B cell (primary cell): ENCODE measurements around the gene NDOR1. TPM values are rescaled to one million over a fixed set of nuclear protein-coding genes. Genes with fewer than 3 reads are reported as not detected.
A peak's percentile ranks its signal among the peaks of the same experiment; 100 is the strongest.

ENCODE experiments used
- ATAC-seq: fragments of 200-7000 bp; cut with Tn5 transposase; one replicate; pipeline ENCODE4 v1.10.0; 2021; ENCODE audit warnings: low read depth, mild to moderate bottlenecking, moderate number of reproducible peaks, moderate library complexity
- CTCF ChIA-PET: fragments of 350-600 bp; sonication (Branson Sonifier 250); formaldehyde crosslinking; loops from one replicate; lab custom pipeline; 2021; ENCODE audit warnings: antibody characterized with exemption, inconsistent platforms; lab: Charles Lee
- POLR2A ChIA-PET: fragments of 350-600 bp; sonication (Branson Sonifier 250); formaldehyde crosslinking; loops from one replicate; lab custom pipeline; 2021; ENCODE audit warnings: antibody characterized with exemption; lab: Charles Lee
- DNase-seq: peaks from one replicate; pipeline ENCODE4 v3.0.0; 2013
- H2AFZ ChIP-seq: 2 replicates; pipeline ENCODE4 v1.6.1; 2012; ENCODE audit warnings: mild to moderate bottlenecking, low read depth, low read length; ENCODE audit not compliant: insufficient read depth, poor library complexity, severe bottlenecking
- H3K27ac ChIP-seq, 2 donors: 1 replicate in 1 of 2; 2 replicates in 1 of 2; pipeline ENCODE4 v1.5.1; 2012 to 2013; ENCODE audit warnings: low read length in 2 of 2, mild to moderate bottlenecking in 2 of 2, moderate library complexity in 1 of 2
- H3K27me3 ChIP-seq, 4 experiments: fragments of 200-600 bp in 1 of 4; sonication (generic) in 1 of 4; replicated peaks in 1 of 4; 1 replicate in 2 of 4; 2 replicates in 2 of 4; pipeline versions ENCODE4 v1.6.1 to v1.7.0; 2013 to 2016; ENCODE audit warnings: low read length in 3 of 4, mild to moderate bottlenecking in 2 of 4, mixed read lengths in 1 of 4, moderate library complexity in 1 of 4; ENCODE audit not compliant: insufficient read depth in 4 of 4, control insufficient read depth in 3 of 4; ENCODE audit errors: control extremely low read depth in 1 of 4
- H3K36me3 ChIP-seq, 2 experiments: replicated peaks in 1 of 2; 1 replicate in 1 of 2; 2 replicates in 1 of 2; pipeline versions ENCODE4 v1.6.1 to v1.7.1; 2013; ENCODE audit warnings: low read length in 1 of 2; ENCODE audit not compliant: insufficient read depth in 2 of 2, control insufficient read depth in 1 of 2; ENCODE audit errors: control extremely low read depth in 1 of 2, extremely low read depth in 1 of 2
- H3K4me1 ChIP-seq, 2 donors: fragments of 200-600 bp in 1 of 2; sonication (generic) in 1 of 2; 1 replicate in 1 of 2; 2 replicates in 1 of 2; pipeline versions ENCODE4 v1.5.1 to v1.6.1; 2013 to 2017; ENCODE audit warnings: low read length in 2 of 2; ENCODE audit not compliant: control insufficient read depth in 2 of 2, insufficient read depth in 2 of 2
- H3K4me2 ChIP-seq: replicated peaks from 2 replicates; pipeline ENCODE3; 2012; ENCODE audit warnings: mild to moderate bottlenecking, low read depth, low read length; ENCODE audit not compliant: poor library complexity, severe bottlenecking
- H3K4me3 ChIP-seq, 5 experiments: fragments of 200-600 bp in 1 of 5; sonication (generic) in 1 of 5; 1 replicate in 3 of 5; 2 replicates in 2 of 5; pipeline versions ENCODE4 v1.5.1 to v1.7.0; 2011 to 2016; ENCODE audit warnings: low read length in 4 of 5, mild to moderate bottlenecking in 4 of 5, low read depth in 2 of 5, control low read depth in 1 of 5, moderate library complexity in 1 of 5; ENCODE audit not compliant: insufficient read depth in 1 of 5; ENCODE audit errors: control extremely low read depth in 1 of 5, extremely low read depth in 1 of 5
- H3K79me2 ChIP-seq: fragments of 200-600 bp; sonication (generic); one replicate; pipeline ENCODE4 v1.6.0; 2016; ENCODE audit warnings: low read length; ENCODE audit not compliant: control insufficient read depth, insufficient read depth
- H3K9ac ChIP-seq: fragments of 200-600 bp; sonication (generic); 2 replicates; pipeline ENCODE4 v1.6.1; 2017; ENCODE audit warnings: mild to moderate bottlenecking, low read length, moderate library complexity
- H3K9me3 ChIP-seq, 3 donors: one replicate each; pipeline versions ENCODE4 v1.6.1 to v1.7.1; 2013; ENCODE audit warnings: low read length in 2 of 3; ENCODE audit not compliant: control insufficient read depth in 2 of 3, insufficient read depth in 1 of 3; ENCODE audit errors: control extremely low read depth in 1 of 3
- H4K20me1 ChIP-seq: 2 replicates; pipeline ENCODE4 v1.6.0; 2012; ENCODE audit warnings: mild to moderate bottlenecking, low read length; ENCODE audit not compliant: insufficient read depth, control insufficient read depth, poor library complexity, severe bottlenecking
- H3K27ac Mint-ChIP-seq: one replicate; pipeline ENCODE4 v1.8.0; 2021; ENCODE audit warnings: mixed read lengths
- H3K27me3 Mint-ChIP-seq: one replicate; pipeline ENCODE4 v1.8.0; 2021; ENCODE audit warnings: mixed read lengths
- H3K4me1 Mint-ChIP-seq: one replicate; pipeline ENCODE4 v1.8.0; 2021; ENCODE audit warnings: mixed read lengths
- H3K4me3 Mint-ChIP-seq: one replicate; pipeline ENCODE4 v1.8.0; 2021; ENCODE audit warnings: mixed read lengths
- H3K9me3 Mint-ChIP-seq: one replicate; pipeline ENCODE4 v1.8.0; 2022; ENCODE audit warnings: mixed read lengths; ENCODE audit not compliant: insufficient read depth
- CTCF ChIP-seq: fragments of 200-600 bp; IDR thresholded peaks from one replicate; pipeline ENCODE4 v1.8.0; 2022; ENCODE audit warnings: antibody characterized with exemption, mild to moderate bottlenecking
- EZH2 ChIP-seq: IDR thresholded peaks from 2 replicates; pipeline ENCODE4 v1.6.1; 2012; ENCODE audit warnings: borderline replicate concordance, low read depth, mild to moderate bottlenecking, moderate library complexity, low read length; ENCODE audit not compliant: insufficient read depth, poor library complexity, severe bottlenecking
- WGBS: methylation state at CpG from one replicate; pipeline ENCODE4 v1.1.5; 2013; ENCODE audit warnings: missing lambda C conversion rate; ENCODE audit not compliant: insufficient coverage; 5-methylcytosine and 5-hydroxymethylcytosine counted together
- intact Hi-C: fragments of 100-400 bp; cut with micrococcal nuclease; formaldehyde crosslinking; loops from one replicate; pipeline ENCODE4 v1.10.0; 2022
- polyA plus RNA-seq: library from polyadenylated mRNA; depleted of rRNA; stranded (reverse); fragments of >200 nt; gene quantifications from 2 replicates; pipeline ENCODE4 v1.2.3, GENCODE V29; 2012
- total RNA-seq, 2 donors: library from RNA; stranded (reverse); fragments of 120-200 nt in 1 of 2; gene quantifications; 1 replicate in 1 of 2; 2 replicates in 1 of 2; pipeline versions ENCODE4 v1.2.3 to v1.2.4, GENCODE V29; 2013 to 2022

Gene NDOR1
- total and polyA plus RNA-seq, 2 donors (not counting 1 experiment from before 2014, with no cell fraction given), result 36.4 to 40.9 TPM

- ChIA-PET CTCF (interaction anchor here (0.8 to 7.0 kb wide), 7 partner anchors 13 to 196 kb away, joined by 3 to 76 read pairs (median 4); partner anchors contain the start of genes ANAPC2, NELFB, SSNA1 and TUBB4B), POLR2A (interaction anchor here (1.5 to 3.1 kb wide), 2 partner anchors 10 to 11 kb away, joined by 7 to 10 read pairs; no protein-coding TSS in a partner anchor)
- peak; percentile 32 for DNase-seq
- Histone ChIP-seq H3K4me2 (peak within 1 kb of the TSS; percentile 95), H3K4me1 (peaks cover 13 to 32% of the 10 kb centered on the region in 2 donors), H3K36me3 (no peaks in the 10 kb centered on the region), H3K9ac (peak within 1 kb of the TSS; percentile 75), H3K27ac (peak within 1 kb of the TSS; percentile 79 to 91), H3K79me2 (no peaks in the 10 kb centered on the region), H4K20me1 (no peaks in the 10 kb centered on the region), H3K9me3 (no peaks in the 10 kb centered on the region), H3K27me3 (peaks cover 0 to 28% (median 2%) of the 10 kb centered on the region in 4 experiments), H2AFZ (peak within 1 kb of the TSS; percentile 96), H3K4me3 (peak within 1 kb of the TSS; percentile 36 to 77 (median 71))
- WGBS, result 53% methylated on average over 22 of the region's 23 CpGs
- Mint-ChIP-seq H3K27me3 (peaks cover 4% of the 10 kb centered on the region), H3K27ac (peak within 1 kb of the TSS; percentile 82), H3K4me1 (peaks cover 16% of the 10 kb centered on the region), H3K9me3 (no peaks in the 10 kb centered on the region), H3K4me3 (peak within 1 kb of the TSS; percentile 86)
- intact Hi-C loops, result loop anchor here (5.0 kb wide), 1 partner anchor 382 kb away; the partner anchor contains the start of gene ARRDC1
- TF ChIP-seq CTCF, result no peak
- TF ChIP-seq EZH2, result no peak
- no peak for ATAC-seq
Observed at GRCh38 chr9:137224830-137225694, 19.6 kb downstream of the NDOR1 start, which contains the start of gene CYSRT1. TSS of gene CYSRT1 (plus strand) at chr9:137225174. CDS start at chr9:137225622, 448 bp downstream.
